ENCODE measurements around the gene SYNPO2.

- TF ChIP-seq EZH2phosphoT487 (IDR thresholded peaks at IDR 0.05) (no peak), EZH2 (IDR thresholded peaks at IDR 0.05) (no peak)
These were observed 193.3 kb downstream of the SYNPO2 start for GRCh38 chr4:119081943-119082342.
